HG03095 (cell line): ENCODE measurements around the gene VTI1A.

Experiments used
- ATAC-seq: cut with Tn5 transposase; IDR thresholded peaks from one replicate; pipeline ENCODE4 v1.9.1; 2021; ENCODE audit warnings: moderate library complexity; ENCODE audit not compliant: unreplicated experiment

The VTI1A gene

GRCh38 chr10:112631501-112632400 lies 184.7 kb downstream of the VTI1A start:
- no peak for ATAC-seq

DNA sequence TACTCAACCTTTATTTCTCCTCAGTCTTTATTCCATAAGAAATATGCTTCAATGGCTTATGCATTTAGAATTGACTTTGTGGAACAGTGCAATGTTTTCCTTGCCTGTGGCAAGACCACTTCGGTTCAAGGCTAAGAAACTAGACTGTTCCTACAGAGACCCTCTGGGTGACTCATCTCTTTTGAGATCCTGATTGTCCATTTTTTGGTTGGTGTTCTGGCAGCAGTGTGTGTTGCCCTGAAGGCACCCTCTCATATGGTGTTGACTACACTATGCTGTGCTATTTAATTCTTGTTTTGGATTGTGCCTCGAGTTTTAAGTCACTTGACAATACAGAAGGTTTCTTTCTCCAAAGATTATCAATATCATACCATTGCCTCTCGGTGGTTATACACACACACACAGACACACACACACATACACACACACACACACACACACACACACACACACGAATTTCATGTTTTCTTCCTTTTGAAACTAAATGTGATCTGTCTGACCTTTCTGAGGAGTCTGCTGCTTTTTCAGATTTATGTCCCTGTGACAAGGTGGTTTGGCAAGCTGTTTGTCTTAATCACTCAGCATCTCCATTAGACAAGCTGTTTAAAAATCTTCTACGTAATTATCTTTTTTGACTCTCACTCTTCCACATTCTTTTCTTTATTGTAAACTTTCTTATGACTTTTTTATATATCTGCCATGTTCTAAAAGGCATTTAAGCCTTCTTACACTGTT lies 187.2 kb downstream of the VTI1A start:
- no peak for ATAC-seq

- ATAC-seq = no peak
Measured at GRCh38 chr10:112637901-112638300, 190.9 kb downstream of the VTI1A start.

GRCh38 chr10:112639298-112639697 lies 192.3 kb downstream of the VTI1A start:
- no peak for ATAC-seq

DNA sequence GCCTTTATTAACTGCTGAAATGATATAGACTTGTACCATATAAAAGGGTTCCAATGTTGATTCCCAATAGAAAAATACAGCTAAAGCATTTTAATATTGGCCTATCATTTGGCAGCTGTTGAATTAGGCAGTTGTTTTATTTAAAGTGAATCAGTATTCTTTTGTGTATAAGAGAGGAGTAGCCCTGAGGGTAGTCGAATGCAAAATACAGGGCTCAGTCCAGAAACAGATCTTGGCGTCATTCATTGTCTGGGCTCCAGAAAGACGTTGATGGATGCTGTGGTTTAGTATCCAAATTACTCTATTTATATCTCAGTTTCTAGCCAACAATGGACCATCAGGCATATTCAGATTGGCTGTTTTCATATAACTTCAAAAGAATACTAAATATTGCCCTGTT lies 193.6 kb downstream of the VTI1A start:
- no peak for ATAC-seq

GRCh38 chr10:112643600-112644264 lies 196.7 kb downstream of the VTI1A start:
- ATAC-seq = no peak

GRCh38 chr10:112644265-112644645 lies 197.2 kb downstream of the VTI1A start:
- no peak for ATAC-seq

DNA sequence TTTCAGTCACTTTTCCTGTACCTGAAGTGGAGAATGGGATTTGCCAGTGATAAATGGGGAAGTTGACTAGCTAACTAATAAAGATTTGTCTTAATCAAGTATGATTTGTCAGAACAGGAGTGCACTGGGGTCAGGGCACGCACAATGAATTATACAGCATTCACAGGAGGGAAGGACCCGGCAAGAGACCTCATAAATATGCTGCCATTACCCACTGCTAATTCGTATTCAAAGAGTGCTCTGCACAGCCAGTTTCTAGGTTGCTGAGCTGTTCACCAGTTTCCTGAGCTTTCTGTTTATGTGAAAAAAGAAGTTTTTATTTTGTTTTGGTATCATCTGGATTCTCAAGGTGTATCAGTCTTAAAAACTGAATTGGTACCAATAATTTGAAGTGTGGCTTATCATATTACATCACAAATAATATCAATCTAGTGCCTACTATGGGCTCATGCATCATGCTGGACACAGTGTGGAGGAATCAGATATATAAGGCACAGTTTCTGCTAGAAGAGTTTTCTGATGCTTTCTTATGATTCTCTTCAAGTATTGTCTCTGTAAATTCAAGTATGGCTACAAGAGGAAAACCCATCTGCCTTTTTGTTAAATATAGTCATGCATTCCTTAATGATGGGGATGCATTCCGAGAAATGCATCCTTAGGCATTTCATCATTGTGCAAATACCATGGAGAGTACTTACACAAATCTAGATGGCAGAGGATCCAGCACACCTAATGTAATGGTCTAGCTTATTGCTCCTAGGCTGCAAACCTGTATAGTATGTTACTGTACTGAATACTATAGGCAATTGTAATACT lies 202.2 kb downstream of the VTI1A start:
- no peak for ATAC-seq

GRCh38 chr10:112649822-112650152 lies 202.8 kb downstream of the VTI1A start:
- ATAC-seq = no peak

GRCh38 chr10:112650588-112651030 lies 203.6 kb downstream of the VTI1A start:
- no peak for ATAC-seq

DNA sequence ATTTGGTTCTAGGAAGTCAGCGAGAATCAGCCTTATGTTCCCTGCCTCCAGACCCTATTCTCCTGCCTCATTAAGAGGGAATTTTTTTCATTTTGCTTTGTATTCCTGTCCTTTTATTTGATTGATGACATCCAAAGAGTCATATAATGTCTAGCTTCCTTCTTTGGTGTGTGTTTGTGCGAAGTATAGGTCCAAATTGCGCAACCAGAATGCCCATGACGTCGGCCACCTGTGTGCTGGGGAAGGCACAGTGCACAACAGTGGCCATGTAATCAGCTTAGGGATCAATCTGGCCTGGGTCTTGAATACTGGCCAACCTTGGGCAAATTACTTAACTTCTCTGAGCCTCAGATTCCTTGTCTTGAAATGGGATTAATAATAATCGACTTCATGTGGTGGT lies 206.2 kb downstream of the VTI1A start:
- no peak for ATAC-seq

GRCh38 chr10:112653851-112654250 lies 206.8 kb downstream of the VTI1A start:
- no peak for ATAC-seq

GRCh38 chr10:112654794-112655193 lies 207.8 kb downstream of the VTI1A start:
- no peak for ATAC-seq

GRCh38 chr10:112655722-112656121 lies 208.7 kb downstream of the VTI1A start:
- no peak for ATAC-seq

- ATAC-seq = no peak
Measured at GRCh38 chr10:112658465-112658864, 211.4 kb downstream of the VTI1A start.

GRCh38 chr10:112658900-112659638 lies 212.1 kb downstream of the VTI1A start:
- no peak for ATAC-seq

DNA sequence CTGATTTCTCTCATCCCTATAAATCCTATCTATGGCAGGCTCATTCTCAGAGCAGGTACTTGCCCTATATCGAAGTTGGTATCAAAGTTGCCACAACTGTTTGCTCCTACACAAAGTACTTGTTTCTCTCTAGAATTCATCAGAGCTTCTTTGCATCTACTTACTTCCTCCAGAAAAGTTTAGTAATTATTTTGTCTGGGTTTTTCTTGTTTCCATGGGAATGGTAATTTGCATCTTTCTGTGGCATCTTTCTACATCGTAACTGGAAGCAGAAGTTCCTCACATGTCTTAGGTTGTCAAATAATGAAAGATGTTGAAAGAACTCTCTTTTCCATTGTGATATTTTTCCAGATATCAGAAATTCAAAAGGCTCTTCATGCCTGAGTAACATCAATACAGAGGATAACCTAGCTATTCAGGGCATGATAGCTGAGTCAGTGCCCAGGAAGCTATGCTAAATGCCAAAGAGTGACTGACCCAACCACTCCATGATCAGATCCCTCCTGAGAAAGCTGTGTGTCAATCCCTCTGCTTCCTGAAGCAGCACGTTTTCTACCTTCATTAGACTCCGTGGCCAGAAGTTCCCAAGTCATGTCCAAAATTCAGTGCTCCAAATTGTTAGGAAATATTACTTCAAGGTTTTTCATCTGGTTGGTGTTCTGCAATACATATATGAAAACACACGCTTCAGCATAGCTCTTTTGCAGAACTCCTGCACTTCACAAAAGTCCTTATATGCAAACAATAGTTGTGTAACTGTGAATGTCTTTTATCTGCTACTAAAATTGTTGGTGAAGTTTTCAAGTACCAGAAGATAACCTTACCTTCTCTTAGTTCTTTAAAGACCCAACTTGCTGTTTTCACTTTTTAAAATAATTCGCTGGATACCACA lies 216.5 kb downstream of the VTI1A start:
- ATAC-seq = no peak

DNA sequence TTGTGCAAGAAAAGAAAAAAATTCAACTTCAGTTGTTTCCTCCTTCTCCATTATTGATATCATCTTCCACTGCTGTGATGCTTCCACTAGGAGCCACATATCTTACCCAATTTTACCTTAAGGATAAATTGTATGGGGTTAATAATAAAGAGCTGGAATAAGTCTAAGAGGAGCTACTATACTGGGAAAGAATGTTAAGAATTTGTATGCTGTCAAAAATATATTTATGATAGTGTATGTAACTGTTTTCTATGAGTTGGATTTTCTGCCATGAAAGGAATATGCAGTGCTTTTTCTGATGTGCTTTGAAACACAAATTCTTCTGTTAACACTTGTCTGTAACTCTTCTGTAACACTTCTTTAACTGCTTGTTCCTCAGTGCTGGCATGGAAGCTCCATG lies 219.1 kb downstream of the VTI1A start:
- ATAC-seq = no peak

DNA sequence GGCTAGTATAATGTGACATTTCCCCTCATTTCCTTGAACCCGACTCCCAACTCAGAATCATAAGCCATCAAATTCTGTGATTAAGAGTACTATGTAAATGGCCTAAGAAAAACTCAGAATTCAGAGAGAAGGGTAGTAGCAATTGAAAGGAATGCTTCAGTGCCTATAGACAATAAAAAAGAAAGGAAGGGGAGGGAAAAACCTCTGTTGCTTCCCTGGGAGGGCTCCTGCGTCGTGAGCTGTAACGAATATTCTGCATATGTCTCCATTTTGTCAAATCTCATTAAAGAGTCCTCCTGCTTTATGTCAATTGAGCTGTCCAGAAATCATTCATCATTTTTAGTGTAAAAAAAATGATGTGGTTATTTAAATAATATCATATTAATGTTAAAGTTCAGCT lies 223.0 kb downstream of the VTI1A start:
- no peak for ATAC-seq
